ENCODE data around the gene PPP1R8.

Gene PPP1R8

DNA sequence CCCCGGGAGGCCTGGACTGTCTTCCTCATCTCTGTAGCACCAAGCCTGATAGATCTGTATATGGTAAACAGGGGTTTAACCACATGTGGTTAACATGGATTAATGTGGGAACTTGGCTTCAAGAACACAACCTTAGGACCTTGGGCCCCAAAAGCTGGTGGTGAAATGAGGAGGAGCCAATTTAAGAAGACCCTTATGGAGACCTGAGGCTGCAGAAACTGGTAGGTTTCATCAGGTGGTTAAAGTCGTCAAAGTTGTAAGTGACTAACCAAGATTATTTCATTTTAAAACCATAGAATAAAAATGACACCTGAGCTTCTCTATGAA is 55.7 kb downstream of the PPP1R8 start:
- H3K4me3 ChIP-seq (ENCODE audit: low read depth, low read length) = no peak overlapping the region
- TF ChIP-seq, protein P1, sequence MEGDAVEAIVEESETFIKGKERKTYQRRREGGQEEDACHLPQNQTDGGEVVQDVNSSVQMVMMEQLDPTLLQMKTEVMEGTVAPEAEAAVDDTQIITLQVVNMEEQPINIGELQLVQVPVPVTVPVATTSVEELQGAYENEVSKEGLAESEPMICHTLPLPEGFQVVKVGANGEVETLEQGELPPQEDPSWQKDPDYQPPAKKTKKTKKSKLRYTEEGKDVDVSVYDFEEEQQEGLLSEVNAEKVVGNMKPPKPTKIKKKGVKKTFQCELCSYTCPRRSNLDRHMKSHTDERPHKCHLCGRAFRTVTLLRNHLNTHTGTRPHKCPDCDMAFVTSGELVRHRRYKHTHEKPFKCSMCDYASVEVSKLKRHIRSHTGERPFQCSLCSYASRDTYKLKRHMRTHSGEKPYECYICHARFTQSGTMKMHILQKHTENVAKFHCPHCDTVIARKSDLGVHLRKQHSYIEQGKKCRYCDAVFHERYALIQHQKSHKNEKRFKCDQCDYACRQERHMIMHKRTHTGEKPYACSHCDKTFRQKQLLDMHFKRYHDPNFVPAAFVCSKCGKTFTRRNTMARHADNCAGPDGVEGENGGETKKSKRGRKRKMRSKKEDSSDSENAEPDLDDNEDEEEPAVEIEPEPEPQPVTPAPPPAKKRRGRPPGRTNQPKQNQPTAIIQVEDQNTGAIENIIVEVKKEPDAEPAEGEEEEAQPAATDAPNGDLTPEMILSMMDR (IDR thresholded peaks at IDR 0.05; ENCODE audit: borderline replicate concordance, insufficient read depth, low read depth, low read length) = no peak

DNA sequence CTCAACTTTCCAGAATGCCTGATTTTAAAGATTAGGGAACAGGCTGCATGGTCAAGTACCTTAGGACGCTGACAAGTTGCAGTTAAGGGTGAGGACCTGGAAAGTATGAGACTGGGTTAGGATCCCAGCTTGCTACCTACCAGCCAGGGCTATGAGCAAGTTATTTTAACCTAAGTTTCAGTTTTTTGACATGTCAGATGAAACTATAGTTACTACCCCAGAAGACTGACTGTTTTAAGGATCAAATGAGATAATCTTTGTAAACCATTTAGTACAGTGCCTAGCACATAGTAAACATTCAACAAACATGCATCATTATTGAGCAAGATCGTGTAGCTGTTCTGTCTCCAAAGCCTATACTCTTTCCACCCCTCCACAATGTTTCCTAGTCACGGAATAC is 56.2 kb downstream of the PPP1R8 start:
- no peak overlapping the region for H3K4me3 ChIP-seq (ENCODE audit: low read depth, low read length)

DNA sequence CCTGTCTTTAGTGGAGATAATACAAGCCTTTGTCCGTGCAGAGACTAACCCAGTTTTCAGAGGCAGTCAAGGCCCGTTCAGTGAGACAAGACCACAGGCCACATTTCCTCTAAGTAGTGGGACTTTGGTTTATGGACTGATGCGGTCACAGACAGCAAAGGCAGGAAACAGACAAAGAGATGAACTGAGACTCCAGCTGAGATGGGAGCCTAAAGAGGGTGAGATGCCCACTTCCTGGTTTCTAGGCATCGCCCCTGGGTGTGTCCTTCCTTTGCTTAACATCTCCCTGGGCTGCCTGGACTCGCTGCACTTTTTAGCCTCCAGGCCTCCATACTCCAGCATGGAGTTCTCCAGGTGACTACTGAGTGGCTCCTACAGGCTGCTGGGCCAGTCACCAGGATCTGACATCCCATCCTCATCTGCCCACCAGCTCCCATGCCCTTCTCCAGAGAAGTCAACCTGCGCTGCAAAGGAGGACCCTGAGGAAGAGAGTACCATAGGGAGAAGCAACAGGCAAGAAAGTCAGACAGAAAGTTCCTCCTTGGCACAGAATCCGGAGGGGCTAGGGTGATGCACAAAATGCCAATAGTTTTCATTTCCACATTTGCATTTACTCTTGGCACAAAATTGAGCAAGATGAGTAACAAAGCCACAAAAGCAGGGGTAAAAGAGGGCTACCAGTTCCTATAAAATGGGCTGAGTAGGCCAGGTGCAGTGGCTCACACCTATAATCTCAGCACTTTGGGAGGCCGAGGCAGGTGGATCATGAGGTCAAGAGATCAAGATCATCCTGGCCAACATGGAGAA is 56.8 kb downstream of the PPP1R8 start:
- TF ChIP-seq, protein P1 (IDR thresholded peaks at IDR 0.05; ENCODE audit: borderline replicate concordance, insufficient read depth, low read depth, low read length) = no peak
- H3K4me3 ChIP-seq (ENCODE audit: low read depth, low read length) = no peak overlapping the region

More for the DNA sequence above, 56.2 kb downstream of the PPP1R8 start:
- TF ChIP-seq, protein P1 (IDR thresholded peaks at IDR 0.05; ENCODE audit: borderline replicate concordance, insufficient read depth, low read depth, low read length) = no peak

DNA sequence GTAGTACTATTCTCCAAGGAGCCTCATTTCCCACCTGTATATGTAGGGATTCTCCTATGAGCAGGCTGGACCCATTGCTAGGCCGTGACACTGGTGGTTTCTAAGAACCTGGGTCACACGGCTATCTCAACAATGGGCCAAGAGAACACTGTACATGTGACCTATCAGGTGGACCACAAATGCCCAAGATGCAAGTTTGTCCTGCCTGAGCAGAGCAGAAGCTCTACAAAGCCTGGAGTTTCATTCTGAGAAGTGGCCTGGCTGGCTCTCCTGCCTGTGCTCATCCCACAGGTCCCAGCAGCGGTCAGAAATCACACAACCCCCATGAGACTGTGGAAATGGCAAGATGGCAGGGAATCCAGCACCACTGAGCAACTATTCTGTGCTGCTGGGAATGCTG is 58.9 kb downstream of the PPP1R8 start:
- TF ChIP-seq, protein P1 (IDR thresholded peaks at IDR 0.05; ENCODE audit: borderline replicate concordance, insufficient read depth, low read depth, low read length) = no peak

DNA sequence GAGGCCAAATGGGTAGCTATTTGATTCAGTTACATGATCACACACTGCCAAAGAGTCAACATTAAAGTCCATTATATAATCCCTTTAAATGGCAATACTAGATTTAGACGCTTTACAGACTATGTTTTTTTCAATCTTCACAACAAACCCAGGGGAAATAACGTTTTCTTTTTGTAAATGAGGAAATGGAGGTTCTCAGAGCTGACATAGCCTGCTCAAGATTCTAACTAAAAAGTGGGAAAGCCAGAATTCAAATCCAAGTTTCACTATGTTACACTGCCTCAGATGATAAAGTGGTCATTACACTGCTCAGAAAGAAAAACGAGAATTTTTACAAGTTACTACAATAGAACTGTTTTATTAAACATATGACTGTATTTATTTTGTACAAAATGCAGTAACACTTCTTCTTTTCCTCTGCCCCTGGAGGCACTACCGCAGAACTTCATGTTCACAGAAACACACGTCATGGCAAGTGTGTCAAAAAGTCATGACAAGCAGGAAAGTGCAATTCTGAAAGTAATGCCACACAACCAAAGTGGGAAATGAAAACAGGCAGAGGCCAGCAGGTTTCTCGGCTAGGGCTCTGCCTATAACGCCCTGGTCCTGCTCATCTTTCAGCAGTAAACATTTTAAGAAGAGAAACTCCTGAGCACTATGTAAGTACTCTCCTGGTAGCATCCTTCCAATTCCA is 60.8 kb downstream of the PPP1R8 start:
- no peak overlapping the region for H3K4me3 ChIP-seq (ENCODE audit: low read depth, low read length)

More for the DNA sequence above, 58.9 kb downstream of the PPP1R8 start:
- no peak overlapping the region for H3K4me3 ChIP-seq (ENCODE audit: low read depth, low read length)

DNA sequence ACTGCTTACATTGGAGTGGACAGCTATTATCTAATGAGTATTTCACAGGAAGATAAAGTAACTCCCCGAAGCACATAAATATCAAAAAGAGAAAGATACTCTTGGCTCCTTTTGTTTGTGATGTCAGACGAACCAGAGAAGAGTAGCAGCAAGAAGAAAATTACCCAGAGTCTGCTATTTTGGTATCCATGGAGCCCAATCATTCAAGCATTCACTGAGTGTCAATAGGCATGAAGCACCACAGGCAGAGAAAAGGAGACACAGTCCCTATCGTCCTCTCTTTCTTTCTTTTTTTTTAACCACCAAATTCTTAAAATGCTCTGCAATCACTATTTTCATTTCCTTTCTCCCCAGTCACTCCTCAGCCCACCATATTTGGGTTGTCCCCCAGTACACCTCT is 63.9 kb downstream of the PPP1R8 start:
- TF ChIP-seq, protein P1 (IDR thresholded peaks at IDR 0.05; ENCODE audit: borderline replicate concordance, insufficient read depth, low read depth, low read length) = no peak
- no peak overlapping the region for H3K4me3 ChIP-seq (ENCODE audit: low read depth, low read length)

More for the DNA sequence above, 60.8 kb downstream of the PPP1R8 start:
- TF ChIP-seq, protein P1 (IDR thresholded peaks at IDR 0.05; ENCODE audit: borderline replicate concordance, insufficient read depth, low read depth, low read length) = peak; percentile 37; the same call in 1 of the 2 replicates
